Esophagus squamous epithelium (tissue), 5 donors: ENCODE results near the gene PURA. TPM values are rescaled to one million over a fixed set of nuclear protein-coding genes. Genes with fewer than 3 reads are reported as not detected.

Experiments used
- DNase-seq: peaks from one replicate; lab custom pipeline; 2025; lab: John Stamatoyannopoulos, UW
- H3K27ac ChIP-seq, 4 donors: fragments of 200-600 bp; sonication (generic); one replicate each; pipeline ENCODE4 v1.5.1; 2016 to 2019; ENCODE audit warnings: mild to moderate bottlenecking in 1 of 4
- H3K27me3 ChIP-seq, 4 donors: fragments of 200-600 bp; sonication (generic); 1 replicate in 3 of 4; 2 replicates in 1 of 4; pipeline versions ENCODE4 v1.5.1 to v1.6.0; 2017 to 2021; ENCODE audit warnings: antibody characterized with exemption in 1 of 4
- H3K36me3 ChIP-seq, 3 donors: fragments of 200-600 bp; sonication (generic); one replicate each; pipeline ENCODE4 v1.5.1; 2016 to 2019
- H3K4me1 ChIP-seq, 3 donors: fragments of 200-600 bp; sonication (generic); one replicate each; pipeline ENCODE4 v1.5.1; 2017 to 2019
- H3K4me3 ChIP-seq, 4 donors: fragments of 200-600 bp; sonication (generic); 1 replicate in 3 of 4; 2 replicates in 1 of 4; pipeline ENCODE4 v1.5.1; 2016 to 2019; ENCODE audit warnings: mild to moderate bottlenecking in 2 of 4, moderate library complexity in 1 of 4
- H3K9me3 ChIP-seq, 3 donors: fragments of 200-600 bp; sonication (generic); one replicate each; pipeline ENCODE4 v1.5.1; 2016 to 2019
- CTCF ChIP-seq, 6 experiments: fragments of 450-650 bp in 4 of 6; fragments of 200-600 bp in 2 of 6; sonication (generic) in 2 of 6; IDR thresholded peaks; one replicate each; pipeline ENCODE4 v1.5.1; 2016 to 2019; ENCODE audit warnings: antibody characterized with exemption in 6 of 6, mild to moderate bottlenecking in 4 of 6, moderate library complexity in 4 of 6
- POLR2A ChIP-seq, 4 donors: fragments of 450-650 bp; IDR thresholded peaks; one replicate each; pipeline ENCODE4 v1.6.1; 2017; ENCODE audit warnings: antibody characterized with exemption in 4 of 4, mild to moderate bottlenecking in 4 of 4, moderate library complexity in 3 of 4
- WGBS, 2 donors: methylation state at CpG; one replicate each; pipeline ENCODE4 v1.1.5; 2018; 5-methylcytosine and 5-hydroxymethylcytosine counted together
- intact Hi-C: fragments of 100-400 bp; cut with DNase I; formaldehyde crosslinking; loops from one replicate; pipeline ENCODE4 v1.15.0; 2022
- total RNA-seq, 4 donors: library from RNA; depleted of rRNA; stranded (reverse); fragments of >200 nt; gene quantifications; one replicate each; pipeline ENCODE4 v1.1.0, GENCODE V29; 2016
- donor health status: DM: yes; HTN: yes; CAD: no.

The PURA gene
- total RNA-seq, 4 donors from 2014 or later = 8.2 to 18.9 (median 10.6) TPM

- TF ChIP-seq POLR2A (IDR thresholded peaks at IDR 0.05) = no peak
- TF ChIP-seq CTCF (IDR thresholded peaks at IDR 0.05) = peak; percentile 55 to 83 (median 70)
- intact Hi-C loops = no loop called here
Observed at GRCh38 chr5:140145818-140146522, 32.1 kb downstream of the PURA start.

GRCh38 chr5:140146523-140146842 is 32.6 kb downstream of the PURA start:
- peak overlapping the region; percentile 20 to 70 (median 50) for H3K4me3 ChIP-seq

More at GRCh38 chr5:140145818-140146522, 32.1 kb downstream of the PURA start:
- 24 to 30% methylated on average over 5 to 16 of the region's 64 CpGs for WGBS, 2 donors
- Histone ChIP-seq H3K27me3 (peaks cover 0 to 13% (median 0%) of the 10 kb centered on the region in 4 donors), H3K36me3 (no peaks in the 10 kb centered on the region), H3K27ac (peak overlapping the region in 1 of 4 donors; percentile 30), H3K4me1 (peaks cover 15 to 31% (median 27%) of the 10 kb centered on the region in 3 donors), H3K9me3 (no peaks in the 10 kb centered on the region), H3K4me3 (peak overlapping the region; percentile 20 to 70 (median 50))
- DNase-seq = no peak

GRCh38 chr5:140147460-140147859 is 33.6 kb downstream of the PURA start:
- Histone ChIP-seq H3K27ac (no peak overlapping the region), H3K9me3 (no peaks in the 10 kb centered on the region), H3K4me3 (no peak overlapping the region), H3K36me3 (no peaks in the 10 kb centered on the region), H3K27me3 (peaks cover 0 to 13% (median 0%) of the 10 kb centered on the region in 4 donors), H3K4me1 (peaks cover 10 to 20% (median 17%) of the 10 kb centered on the region in 3 donors)
- 100% methylated on average over 1 of the region's 1 CpG; no CpG with 5 or more reads in 1 of the 2 donors for WGBS, 2 donors
- no peak for TF ChIP-seq POLR2A (IDR thresholded peaks at IDR 0.05)
- no peak for TF ChIP-seq CTCF (IDR thresholded peaks at IDR 0.05)
- no peak for DNase-seq
- intact Hi-C loops = no loop called here

More at GRCh38 chr5:140146523-140146842, 32.6 kb downstream of the PURA start:
- 31 to 32% methylated on average over 14 of the region's 14 CpGs for WGBS, 2 donors
- H3K27me3 ChIP-seq = peaks cover 0 to 13% (median 0%) of the 10 kb centered on the region in 4 donors
- peaks cover 13 to 26% (median 23%) of the 10 kb centered on the region in 3 donors for H3K4me1 ChIP-seq
- H3K27ac ChIP-seq = no peak overlapping the region
- no peak for DNase-seq
- intact Hi-C loops = no loop called here
- H3K36me3 ChIP-seq = no peaks in the 10 kb centered on the region
- no peaks in the 10 kb centered on the region for H3K9me3 ChIP-seq
- no peak for TF ChIP-seq POLR2A (IDR thresholded peaks at IDR 0.05)
- no peak for TF ChIP-seq CTCF (IDR thresholded peaks at IDR 0.05)

- no peak overlapping the region for H3K4me3 ChIP-seq
- intact Hi-C loops = no loop called here
- no peaks in the 10 kb centered on the region for H3K9me3 ChIP-seq
- H3K27ac ChIP-seq = no peak overlapping the region
- no peaks in the 10 kb centered on the region for H3K36me3 ChIP-seq
- H3K27me3 ChIP-seq = peaks cover 0 to 13% (median 0%) of the 10 kb centered on the region in 4 donors
- 68 to 72% methylated on average over 5 to 6 of the region's 6 CpGs for WGBS, 2 donors
- DNase-seq = no peak
- H3K4me1 ChIP-seq = peaks cover 10 to 20% (median 17%) of the 10 kb centered on the region in 3 donors
- TF ChIP-seq POLR2A (IDR thresholded peaks at IDR 0.05) = no peak
- no peak for TF ChIP-seq CTCF (IDR thresholded peaks at IDR 0.05)
Observed at GRCh38 chr5:140148508-140148907, 34.6 kb downstream of the PURA start.

- H3K4me1 ChIP-seq = peaks cover 10 to 16% (median 12%) of the 10 kb centered on the region in 3 donors
- no peak for TF ChIP-seq CTCF (IDR thresholded peaks at IDR 0.05)
- no peak for TF ChIP-seq POLR2A (IDR thresholded peaks at IDR 0.05)
- H3K27ac ChIP-seq = no peak overlapping the region
- 75 to 88% methylated on average over 1 to 2 of the region's 2 CpGs for WGBS, 2 donors
- H3K27me3 ChIP-seq = peaks cover 0 to 13% (median 0%) of the 10 kb centered on the region in 4 donors
- no peak for DNase-seq
- H3K9me3 ChIP-seq = no peaks in the 10 kb centered on the region
- no peaks in the 10 kb centered on the region for H3K36me3 ChIP-seq
- intact Hi-C loops = no loop called here
- no peak overlapping the region for H3K4me3 ChIP-seq
Observed at GRCh38 chr5:140150201-140150600, 36.3 kb downstream of the PURA start.
